Ectodermal cell (in vitro differentiated cells): ENCODE measurements around the gene SPEG.
A peak's percentile ranks its signal among the peaks of the same experiment; 100 is the strongest.

Source experiments
- H3K27ac ChIP-seq: 2 replicates; pipeline ENCODE4 v1.7.0; 2013; ENCODE audit warnings: mild to moderate bottlenecking, low read depth, low read length; ENCODE audit not compliant: insufficient read depth, poor library complexity, severe bottlenecking
- H3K27me3 ChIP-seq: 2 replicates; pipeline ENCODE4 v1.7.0; 2013; ENCODE audit warnings: mild to moderate bottlenecking, low read length; ENCODE audit not compliant: insufficient read depth, control insufficient read depth, poor library complexity, severe bottlenecking
- H3K36me3 ChIP-seq: one replicate; pipeline ENCODE4 v1.7.0; 2013; ENCODE audit warnings: low read length; ENCODE audit not compliant: control insufficient read depth, insufficient read depth
- H3K4me1 ChIP-seq: one replicate; pipeline ENCODE4 v1.7.0; 2013; ENCODE audit warnings: low read length; ENCODE audit not compliant: control insufficient read depth, insufficient read depth
- H3K4me3 ChIP-seq: 2 replicates; pipeline ENCODE4 v1.7.0; 2013; ENCODE audit warnings: low read depth, low read length, control low read depth; ENCODE audit not compliant: insufficient read depth
- H3K9me3 ChIP-seq: 2 replicates; pipeline ENCODE4 v1.7.0; 2013; ENCODE audit warnings: mild to moderate bottlenecking, low read length, moderate library complexity; ENCODE audit not compliant: control insufficient read depth
- WGBS, 2 experiments: methylation state at CpG; one replicate each; pipeline ENCODE4 v1.1.7; 2013; ENCODE audit warnings: missing lambda C conversion rate in 2 of 2; 5-methylcytosine and 5-hydroxymethylcytosine counted together

SPEG gene

DNA sequence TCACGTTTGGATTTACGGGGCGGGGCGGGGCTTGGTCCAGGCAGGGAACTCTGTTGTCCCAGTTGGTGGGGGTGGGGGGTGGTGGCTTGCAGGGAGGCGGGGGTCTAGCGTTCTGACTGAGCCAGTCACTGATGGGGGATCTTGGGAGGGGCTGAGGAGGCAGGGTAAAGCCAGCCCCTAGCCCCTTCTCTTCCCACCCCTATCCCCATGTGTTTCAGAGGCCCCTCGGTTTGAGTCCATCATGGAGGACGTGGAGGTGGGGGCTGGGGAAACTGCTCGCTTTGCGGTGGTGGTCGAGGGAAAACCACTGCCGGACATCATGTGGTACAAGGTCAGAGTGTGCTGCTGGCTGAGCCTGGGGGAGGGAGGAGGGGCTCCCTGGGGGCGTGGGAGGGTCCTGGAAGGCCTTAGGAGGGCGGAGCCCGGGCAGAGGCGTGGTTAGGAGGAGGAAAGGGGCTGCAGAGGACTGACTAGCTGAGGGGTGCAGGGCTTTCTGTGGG, 42.1 kb downstream of the SPEG start:
- H3K27me3 ChIP-seq: peaks cover under 1% of the 10 kb centered on the region
- WGBS, 2 experiments: 1 to 2% methylated on average over 16 of the region's 16 CpGs
- H3K36me3 ChIP-seq: no peaks in the 10 kb centered on the region
- H3K9me3 ChIP-seq: no peaks in the 10 kb centered on the region
- H3K27ac ChIP-seq: no peak overlapping the region
- H3K4me3 ChIP-seq: peak overlapping the region; percentile 28
- H3K4me1 ChIP-seq: no peaks in the 10 kb centered on the region

DNA sequence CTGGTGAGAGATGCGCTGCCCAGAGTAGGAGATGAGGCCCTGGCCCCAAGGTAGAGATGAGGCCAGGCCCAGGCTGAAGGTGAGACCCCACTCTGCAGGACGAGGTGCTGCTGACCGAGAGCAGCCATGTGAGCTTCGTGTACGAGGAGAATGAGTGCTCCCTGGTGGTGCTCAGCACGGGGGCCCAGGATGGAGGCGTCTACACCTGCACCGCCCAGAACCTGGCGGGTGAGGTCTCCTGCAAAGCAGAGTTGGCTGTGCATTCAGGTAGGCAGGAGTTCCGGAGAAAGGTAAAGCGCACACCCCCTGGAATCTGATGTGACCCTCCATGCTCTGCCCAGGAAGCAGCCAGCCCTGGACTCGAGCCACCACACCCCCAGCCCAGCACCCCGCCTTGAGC, 42.5 kb downstream of the SPEG start:
- H3K4me3 ChIP-seq: no peak overlapping the region
- peaks cover 6% of the 10 kb centered on the region for H3K27me3 ChIP-seq
- no peaks in the 10 kb centered on the region for H3K4me1 ChIP-seq
- no peak overlapping the region for H3K27ac ChIP-seq
- H3K9me3 ChIP-seq: no peaks in the 10 kb centered on the region
- WGBS, 2 experiments: 70% methylated on average over 13 of the region's 13 CpGs
- no peaks in the 10 kb centered on the region for H3K36me3 ChIP-seq

DNA sequence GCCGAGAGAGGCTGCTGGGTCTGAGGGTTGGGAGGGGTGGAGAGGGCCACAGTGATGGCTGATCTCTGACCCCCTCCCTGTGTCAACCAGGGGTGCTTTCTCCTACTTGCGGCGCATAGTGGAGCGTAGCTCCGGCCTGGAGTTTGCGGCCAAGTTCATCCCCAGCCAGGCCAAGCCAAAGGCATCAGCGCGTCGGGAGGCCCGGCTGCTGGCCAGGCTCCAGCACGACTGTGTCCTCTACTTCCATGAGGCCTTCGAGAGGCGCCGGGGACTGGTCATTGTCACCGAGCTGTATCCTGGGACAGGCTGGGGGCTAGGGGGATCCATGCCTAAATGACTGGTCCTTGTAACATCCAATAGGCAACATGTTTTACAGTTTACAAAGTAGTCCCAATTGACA, 43.2 kb downstream of the SPEG start:
- Histone ChIP-seq H3K36me3 (no peaks in the 10 kb centered on the region), H3K4me1 (no peaks in the 10 kb centered on the region), H3K4me3 (no peak overlapping the region), H3K9me3 (no peaks in the 10 kb centered on the region), H3K27me3 (peaks cover 12% of the 10 kb centered on the region), H3K27ac (no peak overlapping the region)
- 93% methylated on average over 15 of the region's 15 CpGs for WGBS, 2 experiments

- Histone ChIP-seq H3K36me3 (no peaks in the 10 kb centered on the region), H3K27me3 (peaks cover 23% of the 10 kb centered on the region), H3K27ac (no peak overlapping the region), H3K9me3 (no peaks in the 10 kb centered on the region), H3K4me1 (peaks cover 5% of the 10 kb centered on the region), H3K4me3 (no peak overlapping the region)
- WGBS, 2 experiments: 94 to 96% methylated on average over 8 of the region's 8 CpGs
These were observed 44.3 kb downstream of the SPEG start for GRCh38 chr2:219478916-219479315.

- Histone ChIP-seq H3K36me3 (no peaks in the 10 kb centered on the region), H3K27ac (no peak overlapping the region), H3K4me3 (no peak overlapping the region), H3K9me3 (no peaks in the 10 kb centered on the region), H3K27me3 (peaks cover 34% of the 10 kb centered on the region), H3K4me1 (peaks cover 16% of the 10 kb centered on the region)
- 94 to 95% methylated on average over 8 of the region's 8 CpGs for WGBS, 2 experiments
These were observed 45.4 kb downstream of the SPEG start for GRCh38 chr2:219480004-219480403.

GRCh38 chr2:219482674-219483405, 48.2 kb downstream of the SPEG start:
- WGBS, 2 experiments: 78 to 81% methylated on average over 17 of the region's 17 CpGs
- H3K4me1 ChIP-seq: peaks cover 30% of the 10 kb centered on the region
- H3K27ac ChIP-seq: no peak overlapping the region
- H3K4me3 ChIP-seq: no peak overlapping the region
- H3K9me3 ChIP-seq: no peaks in the 10 kb centered on the region
- no peaks in the 10 kb centered on the region for H3K36me3 ChIP-seq
- peaks cover 60% of the 10 kb centered on the region for H3K27me3 ChIP-seq

DNA sequence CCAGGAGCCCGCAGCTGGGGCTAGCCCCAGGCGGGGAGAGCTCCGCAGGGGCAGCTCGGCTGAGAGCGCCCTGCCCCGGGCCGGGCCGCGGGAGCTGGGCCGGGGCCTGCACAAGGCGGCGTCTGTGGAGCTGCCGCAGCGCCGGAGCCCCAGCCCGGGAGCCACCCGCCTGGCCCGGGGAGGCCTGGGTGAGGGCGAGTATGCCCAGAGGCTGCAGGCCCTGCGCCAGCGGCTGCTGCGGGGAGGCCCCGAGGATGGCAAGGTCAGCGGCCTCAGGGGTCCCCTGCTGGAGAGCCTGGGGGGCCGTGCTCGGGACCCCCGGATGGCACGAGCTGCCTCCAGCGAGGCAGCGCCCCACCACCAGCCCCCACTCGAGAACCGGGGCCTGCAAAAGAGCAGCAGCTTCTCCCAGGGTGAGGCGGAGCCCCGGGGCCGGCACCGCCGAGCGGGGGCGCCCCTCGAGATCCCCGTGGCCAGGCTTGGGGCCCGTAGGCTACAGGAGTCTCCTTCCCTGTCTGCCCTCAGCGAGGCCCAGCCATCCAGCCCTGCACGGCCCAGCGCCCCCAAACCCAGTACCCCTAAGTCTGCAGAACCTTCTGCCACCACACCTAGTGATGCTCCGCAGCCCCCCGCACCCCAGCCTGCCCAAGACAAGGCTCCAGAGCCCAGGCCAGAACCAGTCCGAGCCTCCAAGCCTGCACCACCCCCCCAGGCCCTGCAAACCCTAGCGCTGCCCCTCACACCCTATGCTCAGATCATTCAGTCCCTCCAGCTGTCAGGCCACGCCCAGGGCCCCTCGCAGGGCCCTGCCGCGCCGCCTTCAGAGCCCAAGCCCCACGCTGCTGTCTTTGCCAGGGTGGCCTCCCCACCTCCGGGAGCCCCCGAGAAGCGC, 49.1 kb downstream of the SPEG start:
- Histone ChIP-seq H3K4me3 (peak overlapping the region; percentile 19), H3K4me1 (peaks cover 30% of the 10 kb centered on the region), H3K27ac (no peak overlapping the region), H3K36me3 (no peaks in the 10 kb centered on the region), H3K9me3 (no peaks in the 10 kb centered on the region), H3K27me3 (peaks cover 66% of the 10 kb centered on the region)
- WGBS, 2 experiments: 53 to 56% methylated on average over 58 of the region's 58 CpGs

- Histone ChIP-seq H3K27me3 (peaks cover 66% of the 10 kb centered on the region), H3K4me1 (peaks cover 30% of the 10 kb centered on the region), H3K27ac (no peak overlapping the region), H3K36me3 (no peaks in the 10 kb centered on the region), H3K9me3 (no peaks in the 10 kb centered on the region), H3K4me3 (peak overlapping the region; percentile 19)
- 4 to 5% methylated on average over 89 of the region's 89 CpGs for WGBS, 2 experiments
These were observed 49.9 kb downstream of the SPEG start for GRCh38 chr2:219484343-219485200.

DNA sequence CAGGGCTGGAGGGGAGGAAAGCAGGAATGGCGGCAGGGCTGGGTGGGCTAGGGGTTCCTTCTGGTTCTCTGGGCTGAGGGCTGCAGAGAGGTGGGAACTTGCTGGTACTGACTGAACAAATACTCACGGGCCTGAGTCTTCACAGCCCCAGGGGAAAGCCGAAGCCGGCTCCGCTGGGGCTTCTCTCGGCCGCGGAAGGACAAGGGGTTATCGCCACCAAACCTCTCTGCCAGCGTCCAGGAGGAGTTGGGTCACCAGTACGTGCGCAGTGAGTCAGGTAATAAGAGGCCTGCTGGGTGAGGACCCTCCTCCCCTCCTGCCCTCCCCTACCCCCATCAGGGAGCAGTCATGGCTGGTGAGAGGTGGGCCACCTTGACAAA, 50.5 kb downstream of the SPEG start:
- no peak overlapping the region for H3K27ac ChIP-seq
- 64 to 71% methylated on average over 12 of the region's 12 CpGs for WGBS, 2 experiments
- H3K4me3 ChIP-seq: no peak overlapping the region
- H3K27me3 ChIP-seq: peaks cover 66% of the 10 kb centered on the region
- H3K4me1 ChIP-seq: peaks cover 30% of the 10 kb centered on the region
- no peaks in the 10 kb centered on the region for H3K9me3 ChIP-seq
- H3K36me3 ChIP-seq: no peaks in the 10 kb centered on the region
